ENCODE data around the gene RACGAP1.

Gene RACGAP1

GRCh38 chr12:49965836-49966235 lies 59.5 kb downstream of the RACGAP1 start:
- TF ChIP-seq CTCF (IDR thresholded peaks at IDR 0.05) = no peak
- H3K4me3 ChIP-seq (ENCODE audit: low read depth in 1 of 2, low read length in 1 of 2) = no peak overlapping the region
- H3K27me3 ChIP-seq = peaks cover 95% of the 10 kb centered on the region
- H3K36me3 ChIP-seq = no peaks in the 10 kb centered on the region
- peaks cover 10 to 22% of the 10 kb centered on the region in 2 experiments for H3K4me1 ChIP-seq (ENCODE audit: control insufficient read depth in 1 of 2, insufficient read depth in 1 of 2, low read depth in 1 of 2, low read length in 1 of 2)
- no peaks in the 10 kb centered on the region for H3K9me3 ChIP-seq
- no peak overlapping the region for H3K27ac ChIP-seq

DNA sequence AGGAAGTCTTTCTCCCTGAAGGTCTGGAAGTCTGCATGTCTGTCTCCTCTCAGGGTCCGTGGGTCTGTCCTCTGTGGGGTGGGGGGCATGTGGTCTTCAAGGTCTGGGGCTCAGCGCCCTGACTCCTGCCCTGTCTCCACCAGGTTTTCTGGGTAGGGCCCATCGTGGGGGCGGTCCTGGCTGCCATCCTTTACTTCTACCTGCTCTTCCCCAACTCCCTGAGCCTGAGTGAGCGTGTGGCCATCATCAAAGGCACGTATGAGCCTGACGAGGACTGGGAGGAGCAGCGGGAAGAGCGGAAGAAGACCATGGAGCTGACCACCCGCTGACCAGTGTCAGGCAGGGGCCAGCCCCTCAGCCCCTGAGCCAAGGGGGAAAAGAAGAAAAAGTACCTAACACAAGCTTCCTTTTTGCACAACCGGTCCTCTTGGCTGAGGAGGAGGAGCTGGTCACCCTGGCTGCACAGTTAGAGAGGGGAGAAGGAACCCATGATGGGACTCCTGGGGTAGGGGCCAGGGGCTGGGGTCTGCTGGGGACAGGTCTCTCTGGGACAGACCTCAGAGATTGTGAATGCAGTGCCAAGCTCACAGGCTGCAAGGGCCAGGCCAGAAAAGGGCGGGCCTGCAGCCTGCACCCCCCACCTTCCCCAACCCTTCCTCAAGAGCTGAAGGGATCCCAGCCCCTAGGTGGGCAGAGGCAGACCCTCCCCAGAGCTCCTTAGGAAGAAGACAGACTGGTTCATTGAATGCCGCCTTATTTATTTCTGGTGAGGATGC lies 60.3 kb downstream of the RACGAP1 start:
- peaks cover 10 to 22% of the 10 kb centered on the region in 2 experiments for H3K4me1 ChIP-seq (ENCODE audit: control insufficient read depth in 1 of 2, insufficient read depth in 1 of 2, low read depth in 1 of 2, low read length in 1 of 2)
- H3K27ac ChIP-seq = no peak overlapping the region

DNA sequence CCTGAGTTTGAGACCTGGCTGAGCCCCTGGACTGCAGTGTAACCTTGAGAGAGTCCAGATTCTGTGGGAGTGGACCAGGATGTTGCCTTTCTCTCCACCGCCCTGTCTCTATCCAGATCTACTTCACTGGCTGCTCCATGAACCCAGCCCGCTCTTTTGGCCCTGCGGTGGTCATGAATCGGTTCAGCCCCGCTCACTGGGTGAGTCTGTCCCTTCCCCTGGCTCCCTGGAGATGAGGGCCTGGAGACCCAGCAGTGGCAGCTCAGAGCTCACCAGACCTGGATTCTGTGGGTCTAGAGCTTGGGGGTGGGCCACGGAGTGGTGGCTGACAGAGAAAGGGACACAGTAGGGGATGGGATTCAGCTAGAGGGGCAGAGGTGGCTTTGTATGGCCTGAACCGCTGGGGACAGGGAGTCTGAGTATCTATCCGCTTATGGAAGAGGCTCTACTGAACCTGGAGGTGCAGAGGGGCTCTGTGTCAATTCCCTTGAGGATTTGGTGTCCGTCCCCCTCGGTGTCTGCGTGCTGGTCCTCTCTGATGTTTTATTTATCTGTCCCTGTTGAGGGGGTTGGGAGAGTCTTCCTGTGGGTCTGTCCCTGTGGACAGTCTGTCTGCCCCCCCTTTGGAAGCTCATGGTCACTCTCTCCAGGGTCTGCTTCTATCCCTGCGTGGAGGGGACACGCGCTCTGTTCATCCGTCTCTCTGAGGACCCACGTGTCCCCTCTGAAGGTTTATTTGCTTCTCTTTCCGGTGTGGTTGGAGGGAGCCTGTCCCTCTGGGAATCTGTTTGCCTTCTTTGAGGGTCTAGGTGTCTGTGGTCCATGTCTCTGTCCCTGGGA lies 61.1 kb downstream of the RACGAP1 start:
- Histone ChIP-seq H3K4me1 (ENCODE audit: control insufficient read depth in 1 of 2, insufficient read depth in 1 of 2, low read depth in 1 of 2, low read length in 1 of 2) (peaks cover 10 to 16% of the 10 kb centered on the region in 2 experiments), H3K27ac (no peak overlapping the region), H3K4me3 (ENCODE audit: low read depth in 1 of 2, low read length in 1 of 2) (no peak overlapping the region), H3K27me3 (peaks cover 96% of the 10 kb centered on the region), H3K36me3 (no peaks in the 10 kb centered on the region), H3K9me3 (no peaks in the 10 kb centered on the region)
- TF ChIP-seq CTCF (IDR thresholded peaks at IDR 0.05) = no peak

More for the DNA sequence above, 60.3 kb downstream of the RACGAP1 start:
- Histone ChIP-seq H3K9me3 (no peaks in the 10 kb centered on the region), H3K4me3 (ENCODE audit: low read depth in 1 of 2, low read length in 1 of 2) (no peak overlapping the region), H3K36me3 (no peaks in the 10 kb centered on the region), H3K27me3 (peaks cover 95% of the 10 kb centered on the region)
- TF ChIP-seq CTCF (IDR thresholded peaks at IDR 0.05) = no peak

DNA sequence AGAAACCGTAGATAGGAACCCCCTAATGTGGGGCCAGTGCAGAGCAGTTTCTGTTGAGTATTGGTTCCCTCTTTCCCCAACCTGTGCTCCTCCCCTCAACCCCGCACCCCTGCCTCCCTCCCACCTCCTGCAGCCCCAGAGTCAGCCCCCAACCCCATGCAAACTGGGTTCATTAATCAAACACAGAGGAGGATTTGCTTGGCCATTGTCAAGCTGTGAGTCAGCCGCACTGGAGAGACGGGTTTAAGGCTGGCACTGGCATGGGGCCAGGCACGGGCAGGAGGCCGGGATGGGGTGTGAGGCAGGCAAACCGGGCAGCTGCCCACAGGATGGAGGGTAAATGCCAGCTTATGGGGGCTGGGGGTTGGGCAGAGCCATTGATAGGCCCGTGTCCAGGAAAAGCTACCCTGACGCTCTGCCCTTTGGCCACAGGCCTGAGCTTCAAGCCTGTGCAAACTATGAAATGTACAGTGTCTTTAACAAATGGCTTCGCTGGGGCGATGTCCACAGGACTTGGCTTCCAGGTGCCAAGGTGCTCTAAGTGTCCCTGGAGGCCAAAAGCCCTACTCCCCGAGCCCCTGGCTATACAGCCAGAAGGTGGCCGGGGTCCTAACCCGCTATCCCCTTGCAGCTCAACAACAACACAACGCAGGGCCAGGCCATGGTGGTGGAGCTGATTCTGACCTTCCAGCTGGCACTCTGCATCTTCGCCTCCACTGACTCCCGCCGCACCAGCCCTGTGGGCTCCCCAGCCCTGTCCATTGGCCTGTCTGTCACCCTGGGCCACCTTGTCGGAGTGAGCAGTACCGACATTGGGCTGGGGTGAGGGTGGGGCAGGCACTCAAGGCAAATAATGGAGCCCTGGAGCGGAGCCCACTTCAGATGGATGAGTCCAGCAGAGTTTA lies 62.2 kb downstream of the RACGAP1 start:
- Histone ChIP-seq H3K27me3 (peaks cover 96% of the 10 kb centered on the region), H3K36me3 (no peaks in the 10 kb centered on the region), H3K9me3 (no peaks in the 10 kb centered on the region), H3K4me1 (ENCODE audit: control insufficient read depth in 1 of 2, insufficient read depth in 1 of 2, low read depth in 1 of 2, low read length in 1 of 2) (peaks cover 10% of the 10 kb centered on the region in 2 experiments), H3K27ac (no peak overlapping the region), H3K4me3 (ENCODE audit: low read depth in 1 of 2, low read length in 1 of 2) (no peak overlapping the region)
- no peak for TF ChIP-seq CTCF (IDR thresholded peaks at IDR 0.05)

Measured in neutrophil (primary cell).